IMR-90 (cell line): ENCODE results near the gene SLC44A4. TPM values are rescaled to one million over a fixed set of nuclear protein-coding genes. Genes with fewer than 3 reads are reported as not detected.

ENCODE experiments used
- ATAC-seq: fragments of 200-7000 bp; cut with Tn5 transposase; 2 replicates; pipeline ENCODE4 v1.9.1; 2020; ENCODE audit warnings: low read depth, mild to moderate bottlenecking, moderate library complexity
- BruUV-seq: library from RNA; stranded (reverse); fragments of 400-500 nt; replicated peaks from 2 replicates; lab custom pipeline; 2021; lab: Mats Ljungman, UMichigan
- CTCF ChIA-PET: fragments of 300-600 bp; formaldehyde crosslinking; extraction: SDS; loops from one replicate; lab custom pipeline; 2021; ENCODE audit warnings: antibody characterized with exemption; lab: Yijun Ruan, JAX
- POLR2A ChIA-PET: fragments of 300-600 bp; sonication (Branson Sonifier 250); formaldehyde crosslinking; loops from one replicate; lab custom pipeline; 2022; ENCODE audit warnings: antibody characterized with exemption; ENCODE audit not compliant: unreplicated experiment; lab: Charles Lee
- DNase-seq: peaks from one replicate; pipeline ENCODE4 v3.0.0; 2013
- H2AFZ ChIP-seq: replicated peaks from 2 replicates; pipeline ENCODE3; 2013; ENCODE audit warnings: low read length, mild to moderate bottlenecking; ENCODE audit not compliant: poor library complexity
- H2AK5ac ChIP-seq: 2 replicates; pipeline ENCODE4 v1.6.1; 2013; ENCODE audit warnings: low read depth, low read length, inconsistent platforms
- H2AK9ac ChIP-seq: replicated peaks from 2 replicates; pipeline ENCODE3; 2013; ENCODE audit warnings: mild to moderate bottlenecking, low read depth, low read length, moderate library complexity; ENCODE audit not compliant: poor library complexity
- H2BK120ac ChIP-seq: 2 replicates; pipeline ENCODE4 v1.6.1; 2013; ENCODE audit warnings: low read depth, low read length, inconsistent platforms
- H2BK15ac ChIP-seq: 3 replicates; pipeline ENCODE4 v1.6.1; 2013; ENCODE audit warnings: low read depth, low read length, inconsistent platforms
- H2BK20ac ChIP-seq: 2 replicates; pipeline ENCODE4 v1.6.1; 2013; ENCODE audit warnings: low read depth, mild to moderate bottlenecking, inconsistent platforms, low read length, moderate library complexity
- H2BK5ac ChIP-seq: 2 replicates; pipeline ENCODE4 v1.6.1; 2013; ENCODE audit warnings: mild to moderate bottlenecking, low read depth, low read length, inconsistent platforms; ENCODE audit not compliant: poor library complexity, severe bottlenecking
- H3K14ac ChIP-seq: replicated peaks from 2 replicates; pipeline ENCODE4 v1.6.1; 2013; ENCODE audit warnings: low read depth, low read length, inconsistent platforms
- H3K18ac ChIP-seq: 2 replicates; pipeline ENCODE4 v1.6.1; 2013; ENCODE audit warnings: low read depth, low read length, control low read depth
- H3K23ac ChIP-seq: 2 replicates; pipeline ENCODE4 v1.6.1; 2013; ENCODE audit warnings: low read depth, low read length, inconsistent platforms
- H3K27ac ChIP-seq: 2 replicates; pipeline ENCODE4 v1.5.1; 2013; ENCODE audit warnings: mild to moderate bottlenecking, control low read depth, low read length; ENCODE audit not compliant: insufficient read depth
- H3K27me3 ChIP-seq: 2 replicates; pipeline ENCODE4 v1.6.1; 2013; ENCODE audit warnings: low read length; ENCODE audit not compliant: control insufficient read depth, insufficient read depth
- H3K36me3 ChIP-seq: 2 replicates; pipeline ENCODE4 v1.6.1; 2013; ENCODE audit warnings: low read length, mixed read lengths; ENCODE audit not compliant: control insufficient read depth, insufficient read depth
- H3K4ac ChIP-seq: 2 replicates; pipeline ENCODE4 v1.6.1; 2013; ENCODE audit warnings: low read depth, low read length, inconsistent platforms
- H3K4me1 ChIP-seq: 2 replicates; pipeline ENCODE4 v1.6.1; 2013; ENCODE audit warnings: low read length, mixed read lengths; ENCODE audit not compliant: control insufficient read depth, insufficient read depth
- H3K4me2 ChIP-seq: 2 replicates; pipeline ENCODE4 v1.6.1; 2013; ENCODE audit warnings: low read depth, mild to moderate bottlenecking, control low read depth, low read length, moderate library complexity
- H3K4me3 ChIP-seq: 2 replicates; pipeline ENCODE4 v1.5.1; 2013; ENCODE audit warnings: low read depth, mild to moderate bottlenecking, control low read depth, low read length, moderate library complexity; ENCODE audit not compliant: insufficient read depth
- H3K56ac ChIP-seq: 2 replicates; pipeline ENCODE4 v1.6.1; 2013; ENCODE audit warnings: low read length, inconsistent platforms; ENCODE audit not compliant: insufficient read depth; ENCODE audit errors: extremely low read depth
- H3K79me1 ChIP-seq, 2 experiments: 2 replicates each; pipeline ENCODE4 v1.6.1; 2013; ENCODE audit warnings: low read length in 2 of 2, inconsistent platforms in 1 of 2, low read depth in 1 of 2
- H3K9ac ChIP-seq: 2 replicates; pipeline ENCODE4 v1.6.1; 2013; ENCODE audit warnings: low read depth, low read length, control low read depth
- H3K9me1 ChIP-seq: 2 replicates; pipeline ENCODE4 v1.6.1; 2013; ENCODE audit warnings: low read length, inconsistent platforms; ENCODE audit not compliant: insufficient read depth
- H3K9me3 ChIP-seq: 2 replicates; pipeline ENCODE4 v1.6.1; 2013; ENCODE audit warnings: low read length; ENCODE audit not compliant: control insufficient read depth, insufficient read depth
- H4K20me1 ChIP-seq: 2 replicates; pipeline ENCODE4 v1.6.1; 2013; ENCODE audit warnings: low read length, inconsistent platforms; ENCODE audit not compliant: insufficient read depth
- H4K5ac ChIP-seq: 2 replicates; pipeline ENCODE4 v1.6.1; 2013; ENCODE audit warnings: mild to moderate bottlenecking, low read depth, low read length, control low read depth
- H4K8ac ChIP-seq, 2 experiments: 2 replicates each; pipeline ENCODE4 v1.6.1; 2013; ENCODE audit warnings: low read depth in 2 of 2, low read length in 2 of 2, control low read depth in 1 of 2, inconsistent platforms in 1 of 2
- H4K91ac ChIP-seq: 2 replicates; pipeline ENCODE4 v1.6.1; 2013; ENCODE audit warnings: low read depth, low read length, inconsistent platforms; ENCODE audit not compliant: insufficient read depth
- CEBPB ChIP-seq: IDR thresholded peaks from 2 replicates; pipeline ENCODE4 v1.6.1; 2012; ENCODE audit warnings: low read depth, low read length, improper control_type of control experiment
- CHD1 ChIP-seq: IDR thresholded peaks from 2 replicates; pipeline ENCODE4 v1.6.1; 2012; ENCODE audit warnings: low read depth, low read length, improper control_type of control experiment
- CTCF ChIP-seq: conservative IDR thresholded peaks from 2 replicates; pipeline ENCODE4 v1.5.1; 2012; ENCODE audit warnings: mild to moderate bottlenecking, low read depth, low read length, improper control_type of control experiment
- ELK1 ChIP-seq: fragments of 150-350 bp; IDR thresholded peaks from 2 replicates; pipeline ENCODE4 v1.6.1; 2016; ENCODE audit warnings: low read depth, mild to moderate bottlenecking, low read length, moderate library complexity, borderline replicate concordance
- FOS ChIP-seq: fragments of 150-350 bp; IDR thresholded peaks from 2 replicates; pipeline ENCODE4 v1.6.1; 2016; ENCODE audit warnings: low read depth, low read length
- MAFK ChIP-seq: IDR thresholded peaks from 2 replicates; pipeline ENCODE4 v1.6.1; 2012; ENCODE audit warnings: low read depth, low read length, improper control_type of control experiment
- MAZ ChIP-seq: IDR thresholded peaks from 2 replicates; pipeline ENCODE4 v1.6.1; 2012; ENCODE audit warnings: low read depth, mild to moderate bottlenecking, low read length, improper control_type of control experiment, moderate library complexity, borderline replicate concordance
- MXI1 ChIP-seq: IDR thresholded peaks from 2 replicates; pipeline ENCODE4 v1.6.1; 2012; ENCODE audit warnings: low read depth, mild to moderate bottlenecking, low read length, moderate library complexity, borderline replicate concordance
- NFE2L2 ChIP-seq: fragments of 150-350 bp; IDR thresholded peaks from 2 replicates; pipeline ENCODE4 v1.6.1; 2016; ENCODE audit warnings: low read depth, mild to moderate bottlenecking, low read length
- POLR2A ChIP-seq: IDR thresholded peaks from 2 replicates; pipeline ENCODE4 v1.6.1; 2012; ENCODE audit warnings: mild to moderate bottlenecking, low read depth, low read length
- RAD21 ChIP-seq: IDR thresholded peaks from 2 replicates; pipeline ENCODE4 v1.6.1; 2012; ENCODE audit warnings: low read length, improper control_type of control experiment
- RCOR1 ChIP-seq: IDR thresholded peaks from 2 replicates; pipeline ENCODE4 v1.6.1; 2012; ENCODE audit warnings: mild to moderate bottlenecking, low read length, improper control_type of control experiment; ENCODE audit not compliant: insufficient replicate concordance
- RFX5 ChIP-seq: IDR thresholded peaks from 2 replicates; pipeline ENCODE4 v1.8.0; 2012; ENCODE audit warnings: low read depth, mild to moderate bottlenecking, low read length, moderate library complexity
- SMC3 ChIP-seq: fragments of 150-350 bp; IDR thresholded peaks from 2 replicates; pipeline ENCODE4 v1.6.1; 2016; ENCODE audit warnings: low read depth, mild to moderate bottlenecking, antibody characterized with exemption, low read length, moderate library complexity
- WGBS, 2 experiments: methylation state at CpG; one replicate each; pipeline versions ENCODE4 v1.1.5 to v1.1.7; 2013; ENCODE audit warnings: missing lambda C conversion rate in 2 of 2; ENCODE audit not compliant: insufficient read length in 1 of 2; ENCODE audit errors: extremely low coverage in 2 of 2; 5-methylcytosine and 5-hydroxymethylcytosine counted together
- dilution Hi-C: fragments of 300-500 bp; cut with HindIII; formaldehyde crosslinking; loops from one replicate; pipeline ENCODE4 v1.14.3; 2018; ENCODE audit warnings: low sequenced_read_pairs; ENCODE audit not compliant: unreplicated experiment
- in situ Hi-C: fragments of 300-500 bp; cut with MboI; formaldehyde crosslinking; loops from 3 replicates; pipeline ENCODE4 v1.14.3; 2019; ENCODE audit warnings: low sequenced_read_pairs, inconsistent platforms, mixed read lengths
- intact Hi-C: fragments of 100-400 bp; cut with micrococcal nuclease; formaldehyde crosslinking; loops from 2 replicates; pipeline ENCODE4 v1.10.0; 2022
- polyA plus RNA-seq, 3 experiments: library from polyadenylated mRNA; depleted of rRNA; stranded (reverse); fragments of >200 nt; gene quantifications; 2 replicates each; pipeline ENCODE4 v1.2.3, GENCODE V29; 2012; ENCODE audit warnings: low replicate concordance in 1 of 3
- total RNA-seq: library from RNA; depleted of rRNA; stranded (reverse); fragments of >200 nt; gene quantifications from 2 replicates; pipeline ENCODE4 v1.2.3, GENCODE V29; 2012

SLC44A4 gene
- total and polyA plus RNA-seq, 2 of the 4 experiments (the other 2 are of a cell fraction) = 0.14 to 0.36 TPM

GRCh38 chr6:31847276-31847978 lies 31.4 kb downstream of the SLC44A4 start (continued):
- TF ChIP-seq FOS (no peak), MXI1 (no peak), RCOR1 (no peak), NFE2L2 (no peak), CHD1 (no peak), POLR2A (no peak)

GRCh38 chr6:31844507-31844906 lies 34.3 kb downstream of the SLC44A4 start:
- Histone ChIP-seq H3K27ac (no peak overlapping the region), H4K20me1 (peaks cover 17% of the 10 kb centered on the region), H3K9me1 (no peaks in the 10 kb centered on the region; the same call in 1 of the 2 replicates), H3K4ac (no peak overlapping the region), H3K9me3 (no peaks in the 10 kb centered on the region), H3K9ac (no peak overlapping the region), H3K14ac (no peak overlapping the region), H2AK5ac (no peak overlapping the region), H3K4me2 (no peak overlapping the region), H2BK120ac (no peak overlapping the region), H3K27me3 (no peaks in the 10 kb centered on the region), H2BK15ac (no peak overlapping the region), H3K36me3 (peaks cover 14% of the 10 kb centered on the region), H3K18ac (no peak overlapping the region), H2BK5ac (no peak overlapping the region), H2BK20ac (no peak overlapping the region), H3K56ac (no peak overlapping the region), H2AK9ac (no peak overlapping the region), H3K4me1 (no peaks in the 10 kb centered on the region), H3K79me1 (peaks cover 0 to 3% of the 10 kb centered on the region in 2 experiments; a peak in 1 of 4 replicates), H4K5ac (no peak overlapping the region), H4K8ac (no peak overlapping the region), H4K91ac (no peak overlapping the region), H3K4me3 (no peak overlapping the region), H2AFZ (no peak overlapping the region), H3K23ac (no peak overlapping the region)
- dilution Hi-C loops = no loop called here
- no peak for DNase-seq
- POLR2A ChIA-PET = no interaction called here
- BruUV-seq = no TSS peak
- intact Hi-C loops = no loop called here
- 71% methylated on average over 1 of the region's 3 CpGs; no CpG with 5 or more reads in 1 of the 2 experiments for WGBS, 2 experiments
- no peak for ATAC-seq
- CTCF ChIA-PET = no interaction called here
- in situ Hi-C loops = no loop called here
- TF ChIP-seq POLR2A (no peak), NFE2L2 (no peak), MAFK (no peak), RAD21 (no peak), CTCF (no peak), RFX5 (no peak), MAZ (no peak), ELK1 (no peak), FOS (no peak), CHD1 (no peak), RCOR1 (no peak), CEBPB (no peak), SMC3 (no peak)
